ENCODE data around the gene OPRL1. TPM values are rescaled to one million over a fixed set of nuclear protein-coding genes. Genes with fewer than 3 reads are reported as not detected.

The OPRL1 gene
- total RNA-seq, 2 experiments from 2014 or later, result 1.8 to 2.6 TPM

DNA sequence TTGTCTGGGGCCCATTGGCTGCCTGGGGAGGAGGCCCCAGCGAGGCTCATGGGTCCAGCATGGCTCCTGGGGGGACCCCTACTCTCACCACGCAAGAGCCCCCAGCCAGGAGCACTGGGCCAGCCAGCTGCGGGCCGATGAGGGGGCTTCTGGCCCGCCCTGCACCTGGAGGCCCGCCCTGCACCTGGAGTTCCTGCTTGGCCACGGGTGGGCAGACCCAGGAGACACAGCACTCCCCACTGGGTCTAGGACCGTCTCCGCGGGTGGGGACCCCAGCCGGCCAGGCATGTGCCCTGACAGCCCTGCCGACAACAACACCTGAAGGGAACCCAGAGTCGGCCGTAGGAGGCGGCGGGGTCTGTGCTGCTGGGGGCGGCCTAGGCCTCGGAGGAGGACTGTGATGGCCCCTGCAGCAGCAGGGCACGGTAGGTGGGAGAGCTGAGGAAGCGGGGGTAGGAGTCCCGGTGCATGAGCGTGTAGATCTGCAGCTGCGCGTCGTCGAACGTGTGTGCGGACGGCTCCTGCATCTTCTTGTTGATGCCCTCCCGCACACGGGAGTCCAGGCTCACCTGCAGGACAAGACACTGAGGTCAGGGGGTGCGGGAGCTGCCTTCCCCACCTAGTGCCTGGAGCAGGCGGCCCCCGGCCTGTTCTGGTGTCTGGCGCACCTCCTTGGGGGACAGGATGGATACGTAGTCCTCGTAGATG lies 6.3 kb upstream of the OPRL1 start:
- POLR2A ChIA-PET, result interaction anchor here (0.6 kb wide), 1 partner anchor 547 kb away, joined by 4 read pairs; no protein-coding TSS in a partner anchor
- Mint-ChIP-seq H3K27me3 (no peaks in the 10 kb centered on the region), H3K4me3 (no peak overlapping the region), H3K4me1 (peaks cover 16% of the 10 kb centered on the region), H3K9me3 (no peaks in the 10 kb centered on the region), H3K36me3 (peaks cover 12% of the 10 kb centered on the region), H3K27ac (no peak overlapping the region)
- no peak for ATAC-seq (ENCODE audit: low read depth)
- no peak for DNase-seq

DNA sequence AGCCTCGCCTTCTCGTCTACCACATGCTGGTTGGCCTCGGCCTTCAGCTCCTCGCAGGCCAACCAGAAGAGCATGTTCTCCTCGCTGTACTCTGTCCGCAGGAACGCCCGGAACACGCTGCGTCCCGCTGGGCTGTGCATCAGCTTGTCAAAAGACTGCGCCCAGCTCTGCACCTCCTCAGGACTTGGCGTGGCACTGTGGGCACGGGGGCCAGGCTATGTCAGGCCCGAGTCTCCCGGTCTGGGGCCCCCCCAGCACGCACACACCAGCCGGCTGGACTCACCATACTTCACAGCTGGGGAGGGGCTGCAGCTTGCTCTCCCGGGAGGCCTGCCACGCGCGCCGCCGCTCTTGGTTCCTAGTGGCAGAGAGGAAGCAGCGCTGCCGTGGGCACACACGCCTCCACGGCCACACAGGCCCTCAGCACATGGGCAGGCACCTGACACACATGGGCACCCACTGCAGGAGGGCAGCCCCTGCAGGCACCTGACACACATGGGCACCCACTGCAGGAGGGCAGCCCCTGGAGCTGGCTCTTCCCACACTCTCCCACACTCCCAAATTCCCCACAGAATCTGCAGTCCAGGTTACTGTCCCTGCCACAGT lies 5.6 kb upstream of the OPRL1 start:
- no peak overlapping the region for H3K4me3 Mint-ChIP-seq
- H3K36me3 Mint-ChIP-seq, result peaks cover 14% of the 10 kb centered on the region
- ATAC-seq (ENCODE audit: low read depth) (no peak), DNase-seq (no peak)
- H3K9me3 Mint-ChIP-seq, result no peaks in the 10 kb centered on the region
- POLR2A ChIA-PET, result interaction anchor here (0.6 to 7.0 kb wide), 2 partner anchors 7 to 548 kb away, joined by 4 to 114 read pairs; no protein-coding TSS in a partner anchor
- no peaks in the 10 kb centered on the region for H3K27me3 Mint-ChIP-seq
- no peak overlapping the region for H3K27ac Mint-ChIP-seq
- H3K4me1 Mint-ChIP-seq, result peaks cover 16% of the 10 kb centered on the region

DNA sequence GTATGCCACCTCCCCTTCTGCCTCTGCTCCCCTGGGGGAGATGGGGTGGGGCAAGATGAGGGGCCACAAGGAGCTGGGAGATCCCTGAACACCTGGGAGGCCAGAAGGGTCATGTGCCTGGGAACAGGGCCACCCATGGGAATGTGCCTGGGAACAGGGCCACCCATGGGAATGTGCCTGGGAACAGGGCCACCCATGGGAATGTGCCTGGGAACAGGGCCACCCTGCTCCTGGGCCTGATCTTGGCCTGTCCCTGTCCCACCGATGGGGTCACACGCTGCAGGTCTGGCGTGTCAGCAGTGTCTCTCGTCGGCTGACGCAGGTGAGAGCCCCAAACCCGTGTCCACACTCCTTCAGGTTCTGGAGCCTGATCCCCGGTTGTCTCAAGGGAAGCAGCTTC lies 4.9 kb upstream of the OPRL1 start:
- ATAC-seq (ENCODE audit: low read depth) (no peak), DNase-seq (no peak)
- Mint-ChIP-seq H3K4me3 (no peak overlapping the region), H3K36me3 (peaks cover 14% of the 10 kb centered on the region), H3K9me3 (no peaks in the 10 kb centered on the region), H3K27ac (no peak overlapping the region), H3K4me1 (peaks cover 16% of the 10 kb centered on the region), H3K27me3 (no peaks in the 10 kb centered on the region)
- POLR2A ChIA-PET, result interaction anchor here (7.0 kb wide), 1 partner anchor 8 kb away, joined by 114 read pairs; no protein-coding TSS in a partner anchor

DNA sequence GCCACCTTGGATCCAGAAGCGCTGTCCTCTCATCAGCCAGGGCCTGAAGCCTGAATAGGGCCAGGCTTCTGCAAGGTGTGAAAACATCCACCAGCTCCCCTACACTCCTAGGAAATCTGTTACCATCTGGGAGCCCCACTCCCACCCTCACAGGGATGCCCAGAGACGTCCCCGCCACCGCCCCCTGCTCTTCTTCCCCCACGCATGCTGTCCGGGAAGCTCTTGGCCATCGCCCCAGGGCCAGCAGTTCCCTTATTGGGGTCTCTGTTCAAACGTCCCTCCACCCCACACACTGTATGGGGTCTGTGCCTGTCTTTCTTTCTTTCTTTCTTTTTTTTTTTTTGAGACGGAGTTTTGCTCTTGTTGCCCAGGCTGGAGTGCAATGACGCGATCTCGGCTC lies 4.3 kb upstream of the OPRL1 start:
- POLR2A ChIA-PET, result interaction anchor here (1.2 to 7.0 kb wide), 3 partner anchors 8 to 554 kb away, joined by 5 to 114 read pairs (median 5); partner anchors contain the start of gene PPDPF
- Mint-ChIP-seq H3K36me3 (peaks cover 14% of the 10 kb centered on the region), H3K27me3 (no peaks in the 10 kb centered on the region), H3K9me3 (no peaks in the 10 kb centered on the region), H3K4me3 (peak overlapping the region; percentile 96), H3K27ac (peak overlapping the region; percentile 34), H3K4me1 (peaks cover 21% of the 10 kb centered on the region)
- ATAC-seq (ENCODE audit: low read depth), result no peak
- no peak for DNase-seq

DNA sequence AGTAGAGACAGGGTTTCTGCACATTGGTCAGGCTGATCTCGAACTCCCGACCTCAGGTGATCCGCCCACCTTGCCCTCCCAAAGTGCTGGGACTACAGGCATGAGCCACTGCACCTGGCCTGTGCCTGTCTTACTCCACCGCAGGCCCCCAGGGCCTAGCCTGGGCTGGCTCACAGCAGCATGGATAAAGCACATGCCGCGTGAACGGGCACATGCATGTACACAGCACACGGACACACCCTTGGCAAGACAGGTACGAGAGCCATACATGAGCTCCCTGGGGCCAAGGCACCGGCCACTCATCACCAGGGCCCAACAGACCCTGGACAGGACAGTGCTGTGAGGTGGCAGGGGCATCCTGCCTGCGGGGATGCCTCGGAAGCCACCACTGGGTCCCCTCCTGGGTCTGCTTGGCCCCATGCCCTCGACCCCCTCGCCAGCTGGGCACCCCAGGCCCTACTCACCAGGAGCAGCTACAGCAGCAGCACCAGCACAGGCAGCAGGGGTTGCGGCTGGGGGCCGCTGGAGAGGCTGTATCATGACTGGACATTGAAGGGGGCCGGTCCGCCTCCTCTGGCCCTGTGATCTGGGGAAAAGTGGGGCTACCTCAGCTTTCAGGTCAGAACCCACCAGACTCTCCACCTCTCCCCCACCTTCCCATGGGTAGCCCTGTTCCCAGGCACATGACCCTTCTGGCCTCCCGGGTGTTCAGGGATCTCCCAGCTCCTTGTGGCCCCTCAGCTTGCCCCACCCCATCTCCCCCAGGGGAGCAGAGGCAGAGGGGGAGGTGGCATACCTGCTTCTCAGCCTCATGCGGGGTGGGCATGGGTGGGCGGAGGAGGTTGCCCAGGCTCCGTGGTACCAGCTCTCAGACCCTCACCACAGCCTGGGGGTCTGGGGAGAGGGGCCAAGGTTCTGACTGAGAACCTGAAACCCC lies 3.6 kb upstream of the OPRL1 start:
- Mint-ChIP-seq H3K9me3 (no peaks in the 10 kb centered on the region), H3K27ac (peak overlapping the region; percentile 48), H3K27me3 (no peaks in the 10 kb centered on the region), H3K36me3 (peaks cover 14% of the 10 kb centered on the region), H3K4me3 (peak overlapping the region; percentile 96), H3K4me1 (peaks cover 24% of the 10 kb centered on the region)
- DNase-seq (no peak), ATAC-seq (ENCODE audit: low read depth) (no peak)
- POLR2A ChIA-PET, result interaction anchor here (0.8 to 7.0 kb wide), 9 partner anchors 9 to 555 kb away, joined by 3 to 114 read pairs (median 5); partner anchors contain the start of genes PPDPF, SAMD10 and TCEA2

DNA sequence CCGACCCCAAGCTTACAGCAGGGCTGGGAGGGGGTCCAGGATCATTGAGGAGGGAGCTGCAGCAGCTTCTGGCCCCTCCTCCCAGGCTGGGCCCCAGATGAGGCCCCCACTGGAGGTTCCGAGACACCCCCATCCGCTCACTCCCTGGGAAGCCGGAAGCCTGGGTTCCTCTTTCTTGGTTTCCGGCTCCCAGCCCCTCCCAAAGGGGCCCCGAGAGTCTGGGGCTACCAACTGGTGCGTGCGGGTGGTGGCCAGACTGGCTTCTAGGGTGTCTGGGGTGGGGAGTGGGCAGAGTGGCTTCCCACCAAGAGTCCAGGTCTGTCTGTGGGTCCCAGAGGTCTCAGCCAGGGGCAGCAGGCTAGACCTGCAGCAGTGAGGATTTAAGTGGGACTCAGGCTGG lies 2.8 kb upstream of the OPRL1 start:
- POLR2A ChIA-PET, result interaction anchor here (0.8 to 7.0 kb wide), 9 partner anchors 10 to 248 kb away, joined by 3 to 114 read pairs (median 5); partner anchors contain the start of genes SAMD10 and TCEA2
- Mint-ChIP-seq H3K27me3 (no peaks in the 10 kb centered on the region), H3K36me3 (peaks cover 14% of the 10 kb centered on the region), H3K9me3 (no peaks in the 10 kb centered on the region), H3K4me3 (peak overlapping the region; percentile 96), H3K4me1 (peaks cover 29% of the 10 kb centered on the region), H3K27ac (peak overlapping the region; percentile 94)
- peak; percentile 23 for ATAC-seq (ENCODE audit: low read depth)
- peak; percentile 70 for DNase-seq

DNA sequence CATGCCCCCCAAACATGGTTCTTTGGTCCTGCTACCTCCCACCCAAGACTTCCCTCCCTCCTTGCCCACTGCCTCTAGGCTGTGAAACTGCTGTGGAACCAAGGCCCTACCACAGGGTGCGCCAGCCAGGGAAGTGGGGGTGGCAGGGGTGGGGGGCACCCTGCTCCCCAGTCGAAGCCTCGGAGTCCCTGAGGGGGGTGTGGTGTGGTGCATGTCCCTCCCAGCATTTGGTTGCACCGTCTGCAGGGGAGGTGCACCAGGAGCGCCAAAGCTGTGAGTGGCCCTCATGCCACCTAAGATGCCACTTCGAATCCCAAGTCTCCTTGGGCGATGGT lies 2.4 kb upstream of the OPRL1 start:
- Mint-ChIP-seq H3K4me3 (peak overlapping the region; percentile 96), H3K9me3 (no peaks in the 10 kb centered on the region), H3K4me1 (peaks cover 29% of the 10 kb centered on the region), H3K27ac (peak overlapping the region; percentile 94), H3K27me3 (peaks cover 2% of the 10 kb centered on the region), H3K36me3 (peaks cover 14% of the 10 kb centered on the region)
- ATAC-seq (ENCODE audit: low read depth), result peak; percentile 7
- DNase-seq, result no peak
- POLR2A ChIA-PET, result interaction anchor here (0.8 to 7.0 kb wide), 14 partner anchors 10 to 342 kb away, joined by 3 to 114 read pairs (median 4); partner anchors contain the start of genes SAMD10, TCEA2 and UCKL1

DNA sequence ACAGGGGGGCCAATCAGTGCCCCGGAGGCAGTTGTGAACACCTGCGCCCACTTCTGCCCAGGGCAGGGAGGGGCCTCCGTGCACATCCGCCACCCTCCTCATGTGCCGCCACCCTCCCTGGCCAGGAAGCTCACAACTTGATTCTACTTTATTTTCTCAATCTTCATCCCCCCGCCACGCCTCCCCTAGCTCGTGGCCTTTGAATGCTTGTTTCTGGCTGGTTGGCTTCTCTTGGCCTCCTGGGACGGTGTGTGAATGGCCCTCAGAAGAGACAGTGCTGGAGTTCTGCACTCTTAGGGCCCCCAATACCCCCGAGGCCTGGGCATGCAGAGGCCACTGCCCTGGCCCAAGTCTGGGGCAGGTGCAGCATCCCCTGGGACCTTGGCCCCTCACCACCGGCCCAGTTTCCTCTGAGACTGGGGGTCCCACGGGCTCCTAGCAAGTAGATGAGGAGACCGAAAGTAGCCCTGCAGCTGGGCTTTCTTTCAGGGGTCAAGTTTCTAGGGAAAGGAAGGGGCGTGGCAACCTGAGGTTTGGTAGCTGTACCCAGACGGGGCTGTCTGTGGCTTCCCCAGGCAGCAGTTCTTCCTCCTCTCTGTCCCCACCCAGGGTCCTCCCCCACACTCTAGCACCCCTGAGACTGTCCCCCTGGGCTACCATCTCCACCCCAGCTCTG lies 1.9 kb upstream of the OPRL1 start:
- H3K9me3 Mint-ChIP-seq, result no peaks in the 10 kb centered on the region
- peak; percentile 62 for ATAC-seq (ENCODE audit: low read depth)
- H3K4me3 Mint-ChIP-seq, result peak overlapping the region; percentile 96
- peaks cover 14% of the 10 kb centered on the region for H3K36me3 Mint-ChIP-seq
- H3K4me1 Mint-ChIP-seq, result peaks cover 32% of the 10 kb centered on the region
- H3K27me3 Mint-ChIP-seq, result peaks cover 2% of the 10 kb centered on the region
- DNase-seq, result peak; percentile 78
- POLR2A ChIA-PET, result interaction anchor here (0.6 to 7.0 kb wide), 14 partner anchors 11 to 420 kb away, joined by 3 to 114 read pairs (median 4); partner anchors contain the start of genes RTEL1, SAMD10, TCEA2 and UCKL1
- H3K27ac Mint-ChIP-seq, result peak overlapping the region; percentile 94

DNA sequence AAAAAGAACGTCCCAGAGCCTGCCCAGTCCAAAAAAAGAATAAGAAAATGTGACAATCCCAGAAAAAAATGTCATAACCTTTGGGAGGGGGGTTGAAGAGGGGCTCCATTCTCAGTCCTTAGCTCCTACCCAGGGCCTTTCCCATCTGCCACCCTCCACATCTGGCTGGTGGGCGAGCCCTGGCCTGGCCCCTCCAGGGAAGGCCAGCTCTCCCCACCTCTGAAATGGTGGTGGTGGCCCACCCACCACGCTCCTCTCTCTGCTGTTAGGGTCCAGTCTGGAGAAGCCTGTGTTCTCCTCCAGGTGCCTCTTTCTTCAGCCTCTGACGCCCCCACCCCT lies 979 bp upstream of the OPRL1 start:
- Mint-ChIP-seq H3K27me3 (peaks cover 5% of the 10 kb centered on the region), H3K27ac (peak overlapping the region; percentile 94), H3K4me3 (peak overlapping the region; percentile 96), H3K9me3 (no peaks in the 10 kb centered on the region), H3K4me1 (peaks cover 32% of the 10 kb centered on the region), H3K36me3 (peaks cover 11% of the 10 kb centered on the region)
- ATAC-seq (ENCODE audit: low read depth), result no peak
- DNase-seq, result no peak
- POLR2A ChIA-PET, result interaction anchor here (0.6 to 7.0 kb wide), 10 partner anchors 12 to 1427 kb away, joined by 3 to 114 read pairs (median 6); partner anchors contain the start of genes C20orf204, PRPF6, SAMD10 and TCEA2

DNA sequence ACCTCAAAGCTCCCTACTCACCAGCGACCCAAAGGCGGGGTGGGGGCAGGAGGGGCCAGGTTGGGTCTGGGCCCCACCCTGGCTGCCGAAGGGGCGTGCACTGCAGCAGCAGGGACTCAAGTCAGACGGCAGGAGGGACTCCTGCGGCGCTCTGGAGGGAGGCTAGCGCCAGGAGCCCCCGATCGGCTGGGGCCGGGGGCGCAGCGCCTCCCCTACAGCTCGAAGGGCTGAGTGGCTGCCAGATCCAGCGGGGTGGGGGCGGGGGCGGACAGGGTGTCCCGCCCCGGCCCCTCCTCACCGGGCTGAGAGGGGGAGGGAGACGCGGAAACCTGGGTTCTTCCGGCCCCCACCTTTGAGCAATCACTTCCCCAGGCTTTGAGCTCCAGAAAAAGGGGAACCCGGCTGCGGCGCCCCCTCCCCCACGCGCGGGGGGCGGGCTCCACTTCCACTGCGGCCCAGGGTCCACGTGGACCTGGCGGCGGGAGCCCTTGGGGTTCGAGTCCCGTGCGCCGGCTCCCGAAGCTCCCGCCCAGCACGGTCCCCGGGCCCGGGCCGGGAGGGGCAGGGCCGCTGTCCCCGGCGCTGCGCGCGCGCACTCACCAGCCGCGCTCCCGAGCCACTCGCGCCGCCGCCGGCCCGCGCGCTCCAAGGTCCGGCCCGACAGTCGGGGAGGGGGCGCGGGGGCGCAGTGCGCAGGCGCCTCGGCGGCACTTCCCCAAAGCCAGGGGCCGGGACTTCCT lies 439 bp upstream of the OPRL1 start, which contains the start of gene RGS19:
TSS of gene RGS19 (minus strand) at position 246 of the 740 bp plus-strand sequence. CDS start 2,632 bp downstream, outside the sequence.
- Mint-ChIP-seq H3K27ac (peak within 1 kb of the TSS; percentile 94), H3K9me3 (no peaks in the 10 kb centered on the region), H3K4me1 (peaks cover 35% of the 10 kb centered on the region), H3K27me3 (peaks cover 9% of the 10 kb centered on the region), H3K36me3 (peaks cover 11% of the 10 kb centered on the region), H3K4me3 (peak within 1 kb of the TSS; percentile 96)
- POLR2A ChIA-PET, result interaction anchor here (0.6 to 7.0 kb wide), 10 partner anchors 12 to 1428 kb away, joined by 3 to 114 read pairs (median 6); partner anchors contain the start of genes C20orf204, PRPF6, SAMD10 and TCEA2
- DNase-seq (peak; percentile 87), ATAC-seq (ENCODE audit: low read depth) (peak; percentile 27)

DNA sequence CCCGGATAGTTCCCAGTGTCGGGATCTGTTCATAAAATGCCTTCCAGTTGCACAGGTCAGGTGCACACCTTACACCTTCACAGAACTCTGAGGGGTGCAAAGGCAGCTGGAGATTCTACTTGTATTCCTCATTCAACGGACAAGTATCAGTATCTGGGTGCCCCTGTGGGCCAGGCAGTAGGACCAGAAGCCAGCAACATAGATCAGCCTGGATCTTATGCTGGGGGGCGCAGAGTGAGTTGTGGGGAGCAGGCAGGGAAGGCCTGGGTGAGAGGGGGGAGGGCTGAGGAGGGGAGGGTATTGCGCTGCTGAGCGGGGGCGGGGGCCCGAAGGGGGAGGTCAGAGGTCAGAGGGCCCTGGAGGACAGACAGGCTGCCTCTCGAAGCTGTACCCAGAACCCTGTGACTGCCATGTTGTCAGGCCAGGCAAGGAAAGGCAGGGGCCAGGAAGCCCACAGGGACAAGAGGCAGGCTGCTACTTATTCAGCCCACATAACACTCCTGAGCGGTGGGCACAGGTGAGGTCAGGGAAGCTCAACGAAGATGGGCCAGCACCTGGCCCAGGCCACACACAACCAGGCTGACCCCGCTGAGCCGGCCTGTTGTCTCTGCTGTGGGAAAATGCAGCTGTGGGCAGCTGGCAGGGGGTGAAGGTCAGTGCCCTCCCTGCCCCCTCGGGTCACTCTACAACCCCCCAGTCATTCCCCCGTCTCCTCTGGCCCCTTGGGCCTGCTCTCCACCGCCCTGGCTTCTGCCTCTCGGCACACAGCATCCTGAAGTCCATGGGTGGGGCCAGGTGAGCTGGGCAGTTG lies 1.1 kb downstream of the OPRL1 start:
- Mint-ChIP-seq H3K27ac (peak overlapping the region; percentile 72), H3K4me1 (peaks cover 30% of the 10 kb centered on the region), H3K9me3 (no peaks in the 10 kb centered on the region), H3K36me3 (peaks cover 6% of the 10 kb centered on the region), H3K27me3 (peaks cover 22% of the 10 kb centered on the region), H3K4me3 (peak overlapping the region; percentile 82)
- POLR2A ChIA-PET, result interaction anchor here (0.7 to 7.0 kb wide), 4 partner anchors 14 to 42 kb away, joined by 3 to 114 read pairs (median 16); no protein-coding TSS in a partner anchor
- ATAC-seq (ENCODE audit: low read depth) (no peak), DNase-seq (no peak)

All from activated naive CD8-positive, alpha-beta T cell treated with anti-CD3 and anti-CD28 coated beads, Interleukin-2, amount 10 ng/mL, durations not matched to agents 7 days and 5 days (primary cell).